ENCODE results near the gene VPS26B. TPM values are rescaled to one million over a fixed set of nuclear protein-coding genes. Genes with fewer than 3 reads are reported as not detected.
A peak's percentile ranks its signal among the peaks of the same experiment; 100 is the strongest.

The VPS26B gene
- total and polyA plus RNA-seq, 2 experiments from 2014 or later: 10.1 to 29.1 TPM

GRCh38 chr11:134273317-134273712 lies 48.8 kb downstream of the VPS26B start:
- peaks cover 70% of the 10 kb centered on the region for H3K79me2 ChIP-seq (replicated peaks; ENCODE audit: insufficient read depth)
- H3F3A ChIP-seq (replicated peaks; ENCODE audit: low read depth): peaks cover 10% of the 10 kb centered on the region; the same call in 1 of the 2 replicates
- peaks cover 48% of the 10 kb centered on the region for H3K4me1 ChIP-seq (ENCODE audit: insufficient read depth)
- no peak for ATAC-seq
- H3K27ac ChIP-seq (ENCODE audit: low read depth): peak overlapping the region; percentile 47
- Mint-ChIP-seq H3K36me3 (ENCODE audit: low read depth) (peaks cover 39% of the 10 kb centered on the region), H3K4me1 (peaks cover 50% of the 10 kb centered on the region), H3K27ac (peak overlapping the region; percentile 98), H3K4me3 (peak overlapping the region; percentile 99), H3K27me3 (ENCODE audit: insufficient read depth, low read depth, poor library complexity) (peaks cover 29% of the 10 kb centered on the region), H3K9me3 (peaks cover 4% of the 10 kb centered on the region; the same call in 1 of the 3 replicates)
- TF ChIP-seq CTCF (conservative IDR thresholded peaks at IDR 0.05; ENCODE audit: low read depth in 2 of 2) (no peak), ZNF331 (CRISPR knock-in tag; IDR thresholded peaks at IDR 0.05; ENCODE audit: low read depth) (no peak), REST (IDR thresholded peaks at IDR 0.05; ENCODE audit: unreplicated experiment) (no peak), CREB1 (CRISPR knock-in tag; IDR thresholded peaks at IDR 0.05; ENCODE audit: low read depth) (no peak), ZNF114 (CRISPR knock-in tag; IDR thresholded peaks at IDR 0.05) (no peak), NANOG (IDR thresholded peaks at IDR 0.05; ENCODE audit: borderline replicate concordance) (no peak), JUNB (IDR thresholded peaks at IDR 0.05; ENCODE audit: unreplicated experiment) (no peak), POLR2AphosphoS5 (IDR thresholded peaks at IDR 0.05; ENCODE audit: low read depth) (no peak), ZNF462 (CRISPR knock-in tag; IDR thresholded peaks at IDR 0.05) (no peak), EZH2phosphoT487 (IDR thresholded peaks at IDR 0.05; ENCODE audit: unreplicated experiment) (no peak), STAT1 (IDR thresholded peaks at IDR 0.05; ENCODE audit: unreplicated experiment) (no peak)
- peak overlapping the region; percentile 93 for H3K4me2 ChIP-seq
- peak overlapping the region; percentile 90 for H3K4me3 ChIP-seq
- DNase-seq (ENCODE audit: low spot score): no peak
- no peaks in the 10 kb centered on the region for H4K20me1 ChIP-seq (replicated peaks; ENCODE audit: insufficient read depth)
- no peaks in the 10 kb centered on the region for H3K9me2 ChIP-seq (ENCODE audit: insufficient read depth)
- H3K36me3 ChIP-seq (ENCODE audit: insufficient read depth): 0 out of 2 replicates have a peak, but pooled peaks cover 5% of the 10 kb centered on the region
- H2AFZ ChIP-seq: no peak overlapping the region
- H3K27me3 ChIP-seq (ENCODE audit: insufficient read depth): no peaks in the 10 kb centered on the region
